Thoracic aorta (tissue), 2 donors: ENCODE results near the gene ANKUB1. TPM values are rescaled to one million over a fixed set of nuclear protein-coding genes. Genes with fewer than 3 reads are reported as not detected.
"Not testable (repeated sequence)": the region's sequence is repeated elsewhere in the genome, so short reads cannot be mapped to it uniquely, and the experiment has no call there.

Experiments
- ATAC-seq: fragments of 150-250 bp; one replicate; pipeline ENCODE4 v1.8.0; 2017; ENCODE audit warnings: low read depth; ENCODE audit not compliant: insufficient number of reproducible peaks, low FRiP score
- DNase-seq: peaks from one replicate; pipeline ENCODE4 v3.0.0-alpha.2; 2020; ENCODE audit warnings: low spot score
- H3K27ac ChIP-seq, 2 donors: fragments of 200-600 bp; sonication (generic); 1 replicate in 1 of 2; 2 replicates in 1 of 2; pipeline ENCODE4 v1.5.1; 2016; ENCODE audit warnings: mild to moderate bottlenecking in 2 of 2, moderate library complexity in 2 of 2
- H3K27me3 ChIP-seq: fragments of 200-600 bp; sonication (generic); replicated peaks from 2 replicates; pipeline ENCODE4 v1.6.0; 2016; ENCODE audit warnings: mild to moderate bottlenecking; ENCODE audit not compliant: insufficient read depth
- H3K36me3 ChIP-seq: fragments of 200-600 bp; sonication (generic); one replicate; pipeline ENCODE4 v1.5.1; 2016
- H3K4me1 ChIP-seq, 2 donors: fragments of 200-600 bp; sonication (generic); 1 replicate in 1 of 2; 2 replicates in 1 of 2; pipeline versions ENCODE4 v1.5.1 to v1.6.0; 2016; ENCODE audit warnings: low read depth in 2 of 2, mild to moderate bottlenecking in 1 of 2; ENCODE audit not compliant: control insufficient read depth in 1 of 2
- H3K4me3 ChIP-seq: fragments of 200-600 bp; sonication (generic); 2 replicates; pipeline ENCODE4 v1.5.1; 2016; ENCODE audit warnings: mild to moderate bottlenecking
- H3K9me3 ChIP-seq: fragments of 200-600 bp; sonication (generic); 2 replicates; pipeline ENCODE4 v1.5.1; 2016
- total RNA-seq, 2 donors: library from RNA; depleted of rRNA; stranded (reverse); fragments of >200 nt; gene quantifications; one replicate each; pipeline versions ENCODE4 v1.1.0 to v1.2.3, GENCODE V29; 2016
- TF ChIP-seq, protein P1 (sequence below): fragments of 200-600 bp; sonication (generic); IDR thresholded peaks from one replicate; pipeline ENCODE4 v1.5.1; 2019; ENCODE audit warnings: antibody characterized with exemption

Gene ANKUB1
- total RNA-seq, 2 donors from 2014 or later = 0.81 TPM; not detected in 1

DNA sequence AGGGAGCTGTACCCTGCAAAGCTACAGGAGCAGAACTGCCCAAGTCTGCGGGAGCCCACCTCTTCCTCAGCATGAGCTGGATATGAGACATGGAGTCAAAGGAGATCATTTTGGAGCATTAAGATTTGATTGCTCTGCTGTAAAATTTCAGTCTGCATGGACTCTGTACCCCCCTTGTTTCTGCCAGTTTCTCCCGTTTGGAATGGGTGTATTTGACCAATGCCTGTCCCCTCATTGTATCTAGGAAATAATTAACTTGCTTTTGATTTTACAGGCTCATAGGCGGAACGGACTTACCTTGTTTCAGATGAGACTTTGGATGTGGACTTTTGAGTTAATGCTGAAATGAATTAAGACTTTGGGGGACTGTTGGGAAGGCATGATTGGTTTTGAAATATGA, 39.0 kb upstream of the ANKUB1 start:
- Histone ChIP-seq H3K9me3 (peaks cover 14% of the 10 kb centered on the region), H3K36me3 (no peaks in the 10 kb centered on the region), H3K27ac (no peak overlapping the region), H3K4me3 (no peak overlapping the region), H3K4me1 (peaks cover 4 to 6% of the 10 kb centered on the region in 2 donors), H3K27me3 (no peaks in the 10 kb centered on the region)
- TF ChIP-seq, protein P1, sequence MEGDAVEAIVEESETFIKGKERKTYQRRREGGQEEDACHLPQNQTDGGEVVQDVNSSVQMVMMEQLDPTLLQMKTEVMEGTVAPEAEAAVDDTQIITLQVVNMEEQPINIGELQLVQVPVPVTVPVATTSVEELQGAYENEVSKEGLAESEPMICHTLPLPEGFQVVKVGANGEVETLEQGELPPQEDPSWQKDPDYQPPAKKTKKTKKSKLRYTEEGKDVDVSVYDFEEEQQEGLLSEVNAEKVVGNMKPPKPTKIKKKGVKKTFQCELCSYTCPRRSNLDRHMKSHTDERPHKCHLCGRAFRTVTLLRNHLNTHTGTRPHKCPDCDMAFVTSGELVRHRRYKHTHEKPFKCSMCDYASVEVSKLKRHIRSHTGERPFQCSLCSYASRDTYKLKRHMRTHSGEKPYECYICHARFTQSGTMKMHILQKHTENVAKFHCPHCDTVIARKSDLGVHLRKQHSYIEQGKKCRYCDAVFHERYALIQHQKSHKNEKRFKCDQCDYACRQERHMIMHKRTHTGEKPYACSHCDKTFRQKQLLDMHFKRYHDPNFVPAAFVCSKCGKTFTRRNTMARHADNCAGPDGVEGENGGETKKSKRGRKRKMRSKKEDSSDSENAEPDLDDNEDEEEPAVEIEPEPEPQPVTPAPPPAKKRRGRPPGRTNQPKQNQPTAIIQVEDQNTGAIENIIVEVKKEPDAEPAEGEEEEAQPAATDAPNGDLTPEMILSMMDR = no peak
- ATAC-seq (no peak), DNase-seq (no peak)

DNA sequence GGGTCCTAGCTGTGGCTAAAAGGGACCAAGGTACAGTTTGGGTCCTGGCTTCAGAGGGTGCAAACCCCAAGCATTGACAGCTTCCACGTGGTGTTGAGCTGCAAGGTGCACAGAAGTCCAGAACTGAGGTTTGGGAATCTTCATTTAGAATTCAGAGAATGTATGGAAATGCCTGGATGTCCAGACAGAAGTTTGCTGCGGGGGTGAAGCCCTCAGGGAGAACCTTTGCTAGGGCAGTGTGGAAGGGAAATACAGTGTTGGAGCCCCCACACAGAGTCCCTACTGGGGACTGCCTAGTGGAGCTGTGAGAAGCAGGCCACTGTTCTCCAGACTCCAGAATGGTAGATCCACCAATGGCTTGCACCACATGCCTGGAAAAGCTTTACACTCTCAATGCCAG, 38.5 kb upstream of the ANKUB1 start:
- Histone ChIP-seq H3K27ac (no peak overlapping the region), H3K4me3 (no peak overlapping the region), H3K36me3 (no peaks in the 10 kb centered on the region), H3K27me3 (no peaks in the 10 kb centered on the region), H3K4me1 (peaks cover 6 to 11% of the 10 kb centered on the region in 2 donors), H3K9me3 (peaks cover 14% of the 10 kb centered on the region)
- TF ChIP-seq, protein P1 = no peak
- DNase-seq (no peak), ATAC-seq (no peak)

DNA sequence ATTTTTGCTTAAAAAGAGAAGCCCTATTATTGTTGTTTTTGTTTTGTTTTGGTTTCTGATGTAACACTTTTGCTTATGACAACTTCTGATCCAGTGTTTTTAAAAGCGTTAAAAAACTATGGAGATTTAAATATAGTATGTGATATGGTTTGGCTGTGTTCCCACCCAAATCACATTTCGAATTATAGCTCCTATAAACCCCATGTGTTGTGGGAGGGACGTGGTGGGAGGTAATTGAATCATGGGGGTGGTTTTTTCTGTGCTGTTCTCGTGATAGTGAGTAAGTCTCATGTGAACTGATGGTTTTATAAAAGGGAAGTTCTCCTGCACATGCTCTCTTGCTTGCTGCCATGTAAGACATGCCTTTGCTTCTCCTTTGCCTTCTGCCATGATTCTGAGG, 37.3 kb upstream of the ANKUB1 start:
- DNase-seq, H3K27ac ChIP-seq, H3K36me3 ChIP-seq, ATAC-seq, H3K4me3 ChIP-seq, H3K27me3 ChIP-seq: not testable (repeated sequence)
- Histone ChIP-seq H3K9me3 (peaks cover 14% of the 10 kb centered on the region), H3K4me1 (peaks cover 8 to 12% of the 10 kb centered on the region in 2 donors)

DNA sequence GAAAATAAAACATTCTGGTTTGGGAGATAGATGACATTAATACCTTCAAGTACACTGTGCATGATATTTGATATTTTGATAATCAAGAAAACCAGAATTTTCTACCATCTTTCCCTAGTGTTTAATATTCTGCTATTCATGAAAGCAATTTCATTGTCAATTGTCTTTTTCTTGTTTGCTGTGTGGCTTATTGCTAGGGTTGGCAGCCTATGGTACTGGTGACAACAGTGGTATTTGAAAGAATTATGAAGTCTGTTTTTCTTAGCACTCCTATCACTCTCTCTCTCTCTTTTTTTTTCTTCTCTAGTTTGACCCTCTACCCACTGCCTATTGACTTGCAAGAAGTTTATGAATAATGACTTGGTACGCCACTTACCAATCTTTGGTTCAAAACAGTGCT, 36.0 kb upstream of the ANKUB1 start:
- H3K4me3 ChIP-seq = no peak overlapping the region
- TF ChIP-seq, protein P1 = no peak
- H3K36me3 ChIP-seq = no peaks in the 10 kb centered on the region
- DNase-seq = no peak
- H3K4me1 ChIP-seq = peaks cover 8 to 12% of the 10 kb centered on the region in 2 donors
- ATAC-seq = no peak
- H3K9me3 ChIP-seq = peaks cover 11% of the 10 kb centered on the region
- no peaks in the 10 kb centered on the region for H3K27me3 ChIP-seq
- H3K27ac ChIP-seq = no peak overlapping the region

DNA sequence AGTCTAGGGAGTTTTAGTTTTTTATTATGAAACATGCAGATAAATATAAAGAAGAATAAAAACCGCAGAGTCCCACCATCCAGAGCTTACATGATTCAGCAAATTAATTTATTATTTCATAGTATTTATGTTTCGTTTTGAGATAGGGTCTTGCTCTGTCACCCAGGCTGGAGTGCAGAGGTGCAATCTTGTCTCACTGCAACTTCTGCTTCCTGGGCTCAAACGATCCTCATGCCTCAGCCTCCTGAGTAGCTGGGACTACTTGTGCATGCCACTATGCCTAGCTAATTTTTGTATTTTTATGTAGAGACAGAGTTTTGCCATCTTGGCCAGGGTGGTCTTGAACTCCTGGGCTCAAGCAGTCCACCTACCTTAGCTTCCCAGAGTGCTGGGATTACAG, 34.3 kb upstream of the ANKUB1 start:
- ATAC-seq = no peak
- Histone ChIP-seq H3K4me1 (peaks cover 8 to 12% of the 10 kb centered on the region in 2 donors), H3K27ac (no peak overlapping the region), H3K9me3 (peaks cover 7% of the 10 kb centered on the region), H3K27me3 (no peaks in the 10 kb centered on the region), H3K4me3 (no peak overlapping the region), H3K36me3 (no peaks in the 10 kb centered on the region)
- TF ChIP-seq, protein P1 = no peak
- DNase-seq = no peak

DNA sequence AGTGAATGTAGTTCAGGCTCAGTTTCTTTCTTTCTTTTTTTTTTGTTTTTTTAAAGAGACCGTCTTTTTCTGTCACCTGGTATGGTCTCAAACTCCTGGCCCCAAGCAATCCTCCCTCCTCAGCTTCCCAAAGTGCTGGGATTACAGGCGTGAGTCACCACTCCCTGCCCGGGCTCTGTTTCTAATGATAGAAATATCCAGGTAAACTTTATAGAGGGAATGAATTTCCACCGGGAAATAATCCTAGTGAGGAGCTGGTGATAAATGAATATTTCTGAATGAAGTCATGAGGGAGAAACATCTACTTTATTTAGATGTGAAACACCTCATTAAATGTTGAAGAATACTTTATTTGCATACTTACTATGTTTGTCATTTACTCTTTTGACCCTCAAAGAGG, 27.8 kb upstream of the ANKUB1 start:
- Histone ChIP-seq H3K4me1 (peaks cover 8 to 23% of the 10 kb centered on the region in 2 donors), H3K36me3 (no peaks in the 10 kb centered on the region), H3K27ac (no peak overlapping the region), H3K4me3 (no peak overlapping the region), H3K27me3 (no peaks in the 10 kb centered on the region), H3K9me3 (no peaks in the 10 kb centered on the region)
- ATAC-seq = no peak
- TF ChIP-seq, protein P1 = no peak
- DNase-seq = no peak
